ENCODE measurements around the gene SLC11A2. TPM values are rescaled to one million over a fixed set of nuclear protein-coding genes. Genes with fewer than 3 reads are reported as not detected.
A peak's percentile ranks its signal among the peaks of the same experiment; 100 is the strongest.

SLC11A2 gene
- total RNA-seq, 3 donors from 2014 or later = 52.2 to 103 (median 91.0) TPM

DNA sequence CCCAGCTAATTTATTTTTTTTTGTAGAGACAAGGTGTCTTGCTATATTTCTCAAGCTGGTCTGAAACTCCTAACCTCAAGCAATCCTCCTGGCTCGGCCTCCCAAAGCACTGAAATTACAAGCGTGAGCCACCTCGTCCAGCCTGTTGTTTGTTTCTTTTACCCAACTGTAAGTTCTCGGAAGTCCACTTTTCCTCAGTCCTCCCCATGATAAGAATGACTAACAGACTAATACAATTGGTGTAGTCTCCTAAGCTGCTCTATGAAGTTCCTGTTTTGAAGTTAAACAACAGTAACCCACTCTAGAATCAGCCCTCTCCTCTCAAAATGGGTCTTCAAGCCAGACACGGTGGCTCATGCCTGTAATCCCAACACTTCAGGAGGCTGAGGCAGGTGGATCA, 37.3 kb downstream of the SLC11A2 start:
- no peaks in the 10 kb centered on the region for H3K9me3 ChIP-seq
- no peak overlapping the region for H3K4me3 ChIP-seq
- no peaks in the 10 kb centered on the region for H3K4me1 ChIP-seq
- TF ChIP-seq POLR2AphosphoS5 (IDR thresholded peaks at IDR 0.05) (no peak), CTCF (IDR thresholded peaks at IDR 0.05) (no peak), POLR2A (IDR thresholded peaks at IDR 0.05) (no peak)
- no peaks in the 10 kb centered on the region for H3K27me3 ChIP-seq
- intact Hi-C loops (cut with DNase I; ENCODE audit: low total_unique reads) = no loop called here
- no peak overlapping the region for H3K27ac ChIP-seq
- peaks cover 9% of the 10 kb centered on the region for H3K36me3 ChIP-seq
- no peak for DNase-seq (ENCODE audit: low spot score in 2 of 2)

- intact Hi-C loops (cut with DNase I; ENCODE audit: low total_unique reads) = no loop called here
- DNase-seq (ENCODE audit: low spot score in 2 of 2) = no peak
- Histone ChIP-seq H3K27me3 (no peaks in the 10 kb centered on the region), H3K4me1 (no peaks in the 10 kb centered on the region), H3K36me3 (peaks cover 9% of the 10 kb centered on the region), H3K27ac (no peak overlapping the region), H3K9me3 (no peaks in the 10 kb centered on the region), H3K4me3 (no peak overlapping the region)
- TF ChIP-seq POLR2AphosphoS5 (IDR thresholded peaks at IDR 0.05) (no peak), CTCF (IDR thresholded peaks at IDR 0.05) (no peak), POLR2A (IDR thresholded peaks at IDR 0.05) (no peak)
These were observed 38.1 kb downstream of the SLC11A2 start for GRCh38 chr12:50988051-50988450.

- DNase-seq (ENCODE audit: low spot score in 2 of 2) = peak in 1 of 2 donors; percentile 36
- Histone ChIP-seq H3K4me1 (no peaks in the 10 kb centered on the region), H3K4me3 (no peak overlapping the region), H3K27me3 (no peaks in the 10 kb centered on the region), H3K27ac (peak overlapping the region; percentile 40 to 71), H3K36me3 (peaks cover 9% of the 10 kb centered on the region), H3K9me3 (no peaks in the 10 kb centered on the region)
- intact Hi-C loops (cut with DNase I; ENCODE audit: low total_unique reads) = no loop called here
- TF ChIP-seq POLR2AphosphoS5 (IDR thresholded peaks at IDR 0.05) (peak in 1 of 3 donors; percentile 47), POLR2A (IDR thresholded peaks at IDR 0.05) (no peak), CTCF (IDR thresholded peaks at IDR 0.05) (peak in 1 of 3 donors; percentile 35)
These were observed 39.0 kb downstream of the SLC11A2 start for GRCh38 chr12:50986966-50987737.

DNA sequence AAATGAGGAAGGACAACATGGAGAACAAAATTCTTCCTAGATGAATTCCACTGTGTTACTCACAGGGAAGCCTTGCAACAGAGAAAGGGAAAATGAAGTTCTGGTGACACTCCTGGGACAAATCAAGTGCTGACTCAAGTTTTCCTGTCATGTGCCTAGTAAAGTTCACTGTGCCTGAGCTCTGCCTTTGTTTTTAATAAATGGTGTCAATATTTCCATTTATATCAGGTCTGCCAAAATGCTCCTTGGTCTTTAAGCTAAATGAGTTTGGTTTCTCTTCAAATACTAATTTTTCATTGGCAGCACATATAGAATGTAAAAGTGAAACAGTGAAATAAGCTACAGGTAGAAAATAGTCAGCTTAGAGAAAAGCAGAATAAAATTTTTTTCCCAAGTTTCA, 40.9 kb downstream of the SLC11A2 start:
- DNase-seq (ENCODE audit: low spot score in 2 of 2) = no peak
- H3K4me3 ChIP-seq = no peak overlapping the region
- no peak for TF ChIP-seq CTCF (IDR thresholded peaks at IDR 0.05)
- peak in 1 of 3 donors; percentile 67 for TF ChIP-seq POLR2AphosphoS5 (IDR thresholded peaks at IDR 0.05)
- TF ChIP-seq POLR2A (IDR thresholded peaks at IDR 0.05) = no peak

GRCh38 chr12:50984586-50985298, 41.4 kb downstream of the SLC11A2 start:
- intact Hi-C loops (cut with DNase I; ENCODE audit: low total_unique reads) = no loop called here
- no peaks in the 10 kb centered on the region for H3K9me3 ChIP-seq
- peak overlapping the region; percentile 74 to 86 for H3K27ac ChIP-seq
- no peaks in the 10 kb centered on the region for H3K27me3 ChIP-seq
- TF ChIP-seq POLR2A (IDR thresholded peaks at IDR 0.05) (no peak), POLR2AphosphoS5 (IDR thresholded peaks at IDR 0.05) (no peak), CTCF (IDR thresholded peaks at IDR 0.05) (no peak)
- H3K4me1 ChIP-seq = no peaks in the 10 kb centered on the region
- no peaks in the 10 kb centered on the region for H3K36me3 ChIP-seq
- DNase-seq (ENCODE audit: low spot score in 2 of 2) = no peak
- H3K4me3 ChIP-seq = no peak overlapping the region

More for the DNA sequence above, 40.9 kb downstream of the SLC11A2 start:
- Histone ChIP-seq H3K4me1 (no peaks in the 10 kb centered on the region), H3K36me3 (no peaks in the 10 kb centered on the region), H3K27me3 (no peaks in the 10 kb centered on the region), H3K9me3 (no peaks in the 10 kb centered on the region), H3K27ac (peak overlapping the region; percentile 74 to 86)
- intact Hi-C loops (cut with DNase I; ENCODE audit: low total_unique reads) = no loop called here

Data from breast epithelium (tissue), 4 donors.